Glutamatergic neuron (in vitro differentiated cells): ENCODE data around the gene DAGLA. TPM values are rescaled to one million over a fixed set of nuclear protein-coding genes. Genes with fewer than 3 reads are reported as not detected.

Experiments used
- DNase-seq: peaks from one replicate; pipeline ENCODE4 v3.0.0; 2022
- H3K27ac Mint-ChIP-seq: one replicate; pipeline ENCODE4 v1.8.0; 2020; ENCODE audit warnings: mild to moderate bottlenecking, mixed read lengths, inconsistent platforms; ENCODE audit not compliant: unreplicated experiment
- H3K27me3 Mint-ChIP-seq: one replicate; pipeline ENCODE4 v1.8.0; 2020; ENCODE audit warnings: mild to moderate bottlenecking, moderate library complexity, mixed read lengths, inconsistent platforms; ENCODE audit not compliant: unreplicated experiment
- H3K36me3 Mint-ChIP-seq: one replicate; pipeline ENCODE4 v1.8.0; 2020; ENCODE audit warnings: mild to moderate bottlenecking, mixed read lengths, inconsistent platforms; ENCODE audit not compliant: unreplicated experiment
- H3K4me1 Mint-ChIP-seq: one replicate; pipeline ENCODE4 v1.8.0; 2020; ENCODE audit warnings: mild to moderate bottlenecking, low read depth, mixed read lengths, inconsistent platforms; ENCODE audit not compliant: unreplicated experiment
- H3K4me3 Mint-ChIP-seq: one replicate; pipeline ENCODE4 v1.8.0; 2020; ENCODE audit warnings: mild to moderate bottlenecking, mixed read lengths, inconsistent platforms; ENCODE audit not compliant: unreplicated experiment
- H3K9me3 Mint-ChIP-seq: one replicate; pipeline ENCODE4 v1.8.0; 2020; ENCODE audit warnings: mild to moderate bottlenecking, moderate library complexity, mixed read lengths, inconsistent platforms; ENCODE audit not compliant: unreplicated experiment
- total RNA-seq: library from RNA; stranded (reverse); fragmentation: NEBNext Ultra II Directional; extraction: Animal tissue kit (Norgen Biotek cat#: 25700); gene quantifications from one replicate; pipeline ENCODE4 v1.2.1, GENCODE V29; 2021; ENCODE audit not compliant: unreplicated experiment
- TF ChIP-seq, protein P1 (sequence below): fragments of 200-600 bp; sonication (generic); IDR thresholded peaks from one replicate; pipeline ENCODE4 v1.5.0; 2021; ENCODE audit not compliant: partially characterized antibody, unreplicated experiment

The DAGLA gene
- total RNA-seq, 1 donor from 2014 or later = 9.6 TPM

DNA sequence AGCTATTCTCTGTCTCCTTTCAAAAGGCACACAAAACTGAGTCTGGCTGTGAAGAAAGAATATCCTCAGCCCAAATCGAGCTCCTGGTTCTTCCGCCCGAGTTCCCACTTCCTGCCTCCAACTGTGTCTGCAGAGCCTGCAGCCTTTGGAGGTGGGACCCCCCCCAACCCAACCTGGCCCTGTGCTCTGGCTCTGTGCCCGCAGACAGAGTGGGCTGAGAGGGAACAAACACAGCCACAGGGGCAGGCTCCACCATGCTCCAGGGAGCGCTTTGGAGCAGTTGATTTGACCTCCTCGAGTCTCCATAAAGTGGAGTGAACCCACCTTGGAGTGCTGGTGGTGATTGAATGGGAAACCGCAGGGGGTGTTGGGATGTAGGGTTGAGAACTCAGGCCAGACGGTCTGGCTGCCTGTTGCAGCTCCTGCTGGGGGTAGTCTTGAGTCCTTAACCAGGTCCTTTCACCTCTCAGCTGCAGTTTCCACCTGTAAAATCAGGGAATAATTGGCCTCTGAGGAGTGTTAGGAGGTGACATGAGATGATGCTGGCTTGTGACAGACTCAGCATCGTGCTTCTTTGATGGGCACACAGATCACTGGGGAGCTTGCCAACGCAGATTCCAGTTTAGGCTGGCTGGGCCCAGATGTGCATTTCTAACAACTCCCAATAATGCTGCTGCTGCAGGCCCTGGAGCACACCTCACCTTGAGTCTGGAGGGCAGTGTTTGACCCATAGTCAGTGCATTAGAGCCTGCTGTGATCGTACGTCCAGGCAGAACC, 11.4 kb downstream of the DAGLA start:
- no peaks in the 10 kb centered on the region for H3K36me3 Mint-ChIP-seq
- H3K27ac Mint-ChIP-seq = no peak overlapping the region
- TF ChIP-seq, protein P1, sequence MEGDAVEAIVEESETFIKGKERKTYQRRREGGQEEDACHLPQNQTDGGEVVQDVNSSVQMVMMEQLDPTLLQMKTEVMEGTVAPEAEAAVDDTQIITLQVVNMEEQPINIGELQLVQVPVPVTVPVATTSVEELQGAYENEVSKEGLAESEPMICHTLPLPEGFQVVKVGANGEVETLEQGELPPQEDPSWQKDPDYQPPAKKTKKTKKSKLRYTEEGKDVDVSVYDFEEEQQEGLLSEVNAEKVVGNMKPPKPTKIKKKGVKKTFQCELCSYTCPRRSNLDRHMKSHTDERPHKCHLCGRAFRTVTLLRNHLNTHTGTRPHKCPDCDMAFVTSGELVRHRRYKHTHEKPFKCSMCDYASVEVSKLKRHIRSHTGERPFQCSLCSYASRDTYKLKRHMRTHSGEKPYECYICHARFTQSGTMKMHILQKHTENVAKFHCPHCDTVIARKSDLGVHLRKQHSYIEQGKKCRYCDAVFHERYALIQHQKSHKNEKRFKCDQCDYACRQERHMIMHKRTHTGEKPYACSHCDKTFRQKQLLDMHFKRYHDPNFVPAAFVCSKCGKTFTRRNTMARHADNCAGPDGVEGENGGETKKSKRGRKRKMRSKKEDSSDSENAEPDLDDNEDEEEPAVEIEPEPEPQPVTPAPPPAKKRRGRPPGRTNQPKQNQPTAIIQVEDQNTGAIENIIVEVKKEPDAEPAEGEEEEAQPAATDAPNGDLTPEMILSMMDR = no peak
- no peak for DNase-seq
- H3K4me1 Mint-ChIP-seq = peaks cover 24% of the 10 kb centered on the region
- H3K4me3 Mint-ChIP-seq = no peak overlapping the region
- peaks cover 7% of the 10 kb centered on the region for H3K9me3 Mint-ChIP-seq
- peaks cover 5% of the 10 kb centered on the region for H3K27me3 Mint-ChIP-seq

DNA sequence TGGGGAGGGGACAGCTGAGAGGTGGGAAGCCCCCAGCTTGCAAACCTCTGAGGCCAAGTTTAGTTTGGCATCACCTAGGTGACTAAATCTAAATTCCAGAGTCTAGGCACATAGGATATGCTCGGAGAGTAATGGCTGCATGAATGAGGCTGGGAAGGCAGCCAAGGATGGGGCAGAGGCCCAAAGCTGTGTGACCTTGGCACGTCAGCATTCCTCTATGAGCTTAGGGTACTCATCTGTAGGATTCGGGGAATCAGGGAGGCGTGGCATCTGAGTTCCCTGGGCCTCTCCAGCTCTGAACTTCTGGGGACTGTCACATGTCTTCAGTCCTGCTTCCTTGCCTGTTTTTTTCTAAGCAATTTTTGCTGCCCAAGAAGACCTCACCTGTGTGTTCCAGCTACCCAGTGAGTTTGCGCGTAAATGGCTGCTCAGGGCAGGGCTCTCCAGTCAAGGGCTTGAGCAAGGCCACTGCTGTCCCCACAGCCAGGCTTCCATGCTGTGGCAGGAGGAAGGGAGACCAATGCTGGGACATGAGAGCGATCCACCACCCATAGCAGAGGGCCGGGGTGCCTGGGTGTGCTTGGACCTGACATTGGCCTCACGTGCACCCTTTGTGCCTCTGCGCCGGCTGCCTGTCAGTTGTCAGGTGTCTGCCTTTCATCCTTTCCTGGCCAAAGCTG, 13.9 kb downstream of the DAGLA start:
- Mint-ChIP-seq H3K27ac (no peak overlapping the region), H3K36me3 (no peaks in the 10 kb centered on the region), H3K4me1 (peaks cover 25% of the 10 kb centered on the region), H3K9me3 (peaks cover 2% of the 10 kb centered on the region), H3K4me3 (no peak overlapping the region), H3K27me3 (no peaks in the 10 kb centered on the region)
- TF ChIP-seq, protein P1 = no peak
- DNase-seq = peak; percentile 9

DNA sequence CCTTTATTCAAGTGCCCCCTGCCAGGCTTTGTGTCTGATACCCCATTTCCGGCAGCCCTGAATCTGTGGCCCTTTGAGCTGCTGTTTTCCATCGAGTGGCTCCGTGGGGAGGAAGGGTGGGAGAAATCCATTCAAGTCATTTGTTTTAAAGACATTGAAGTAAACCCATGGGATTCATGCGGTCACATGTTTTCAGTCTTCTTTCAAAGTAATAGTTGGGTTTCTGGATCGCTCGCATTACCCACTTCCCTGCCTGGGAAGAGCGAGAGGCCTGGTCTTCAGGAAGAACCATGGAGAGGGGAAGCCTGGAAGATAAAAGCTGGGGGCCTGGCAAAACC, 14.4 kb downstream of the DAGLA start:
- peaks cover 4% of the 10 kb centered on the region for H3K9me3 Mint-ChIP-seq
- H3K36me3 Mint-ChIP-seq = no peaks in the 10 kb centered on the region
- H3K27ac Mint-ChIP-seq = no peak overlapping the region
- H3K27me3 Mint-ChIP-seq = no peaks in the 10 kb centered on the region
- TF ChIP-seq, protein P1 = no peak
- H3K4me1 Mint-ChIP-seq = peaks cover 25% of the 10 kb centered on the region
- DNase-seq = no peak
- H3K4me3 Mint-ChIP-seq = no peak overlapping the region

DNA sequence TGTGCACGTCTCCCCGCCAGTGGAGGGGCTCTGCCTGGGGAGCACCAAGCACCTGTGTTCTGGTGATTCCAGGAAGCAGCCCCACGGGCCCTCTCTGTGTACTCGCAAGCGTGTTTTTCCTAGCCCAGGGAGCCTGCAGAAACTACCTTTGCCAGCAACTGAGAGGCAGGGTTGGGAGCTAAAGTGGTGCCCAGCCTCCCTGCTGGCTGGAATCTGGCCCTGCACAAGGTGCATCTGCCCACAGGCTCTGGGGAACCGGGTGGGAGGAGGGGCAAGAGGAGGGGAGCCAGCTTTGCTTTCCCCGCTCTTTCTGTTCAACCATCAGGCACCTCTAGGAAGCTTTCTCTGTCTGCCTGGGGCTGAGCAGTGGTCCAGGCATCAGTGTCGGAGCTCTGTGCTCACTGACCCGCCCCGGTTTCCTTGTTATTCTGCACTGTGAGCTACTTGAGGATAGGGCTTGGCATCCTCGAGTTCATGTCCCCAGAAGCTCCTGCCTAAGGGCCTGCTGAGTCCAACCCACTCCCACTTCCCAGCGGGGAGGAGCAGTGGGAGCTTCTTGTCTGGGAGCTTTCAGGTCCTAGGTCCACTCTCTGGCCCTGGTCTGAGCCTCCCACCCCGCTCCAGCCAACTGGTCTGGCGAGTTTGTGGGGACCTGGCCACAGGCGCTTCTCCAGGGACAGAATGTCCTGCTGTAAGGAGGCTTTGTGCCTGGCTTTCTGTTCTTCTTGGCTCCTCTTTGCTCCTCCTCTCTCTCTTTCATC, 14.9 kb downstream of the DAGLA start:
- DNase-seq = peak; percentile 17
- Mint-ChIP-seq H3K27me3 (no peaks in the 10 kb centered on the region), H3K36me3 (no peaks in the 10 kb centered on the region), H3K9me3 (peaks cover 4% of the 10 kb centered on the region), H3K27ac (no peak overlapping the region), H3K4me1 (peaks cover 26% of the 10 kb centered on the region), H3K4me3 (no peak overlapping the region)
- TF ChIP-seq, protein P1 = no peak
